HG02973 (cell line): ENCODE measurements around the gene EHD4.

Experiments
- ATAC-seq: cut with Tn5 transposase; IDR thresholded peaks from one replicate; pipeline ENCODE4 v1.9.1; 2021; ENCODE audit warnings: moderate library complexity; ENCODE audit not compliant: unreplicated experiment

The EHD4 gene

DNA sequence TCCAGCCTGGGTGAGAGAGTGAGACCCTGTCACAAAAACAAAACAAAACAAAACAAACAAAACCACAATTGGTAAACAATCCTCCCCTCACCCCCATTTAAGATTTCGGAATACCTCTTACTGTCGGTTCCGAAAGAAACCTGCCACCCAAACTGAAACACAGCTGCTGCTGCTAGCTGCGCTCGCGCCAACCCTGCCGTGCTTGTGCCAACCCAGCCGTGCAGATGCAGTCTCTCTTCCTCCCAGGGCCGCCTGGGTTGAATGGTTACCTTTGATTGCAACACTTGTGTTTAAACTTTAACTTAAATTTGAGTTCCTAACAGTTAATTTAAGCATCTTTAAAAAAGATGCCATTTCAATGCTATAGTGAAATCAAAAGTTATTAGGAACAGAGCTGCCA is 50.0 kb downstream of the EHD4 start:
- no peak for ATAC-seq

DNA sequence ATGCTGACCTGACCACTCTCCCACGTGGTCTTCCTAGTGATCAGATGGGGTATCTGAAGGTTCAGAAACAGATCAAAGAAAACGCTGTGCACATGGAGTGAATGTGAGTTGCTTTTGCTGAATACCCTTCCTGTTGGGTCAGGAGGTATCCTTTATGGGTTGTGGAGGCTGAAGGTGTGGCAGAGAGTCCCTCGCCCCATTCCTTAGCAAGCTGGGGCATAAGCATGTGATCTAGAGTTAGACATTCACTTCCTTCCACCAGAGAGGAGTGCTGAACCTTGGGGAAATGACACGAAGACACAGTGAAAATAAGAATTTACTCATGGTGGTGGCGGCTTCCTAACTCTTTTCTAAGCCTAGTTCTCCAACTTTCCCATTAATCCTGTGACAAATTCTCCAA is 50.7 kb downstream of the EHD4 start:
- no peak for ATAC-seq

DNA sequence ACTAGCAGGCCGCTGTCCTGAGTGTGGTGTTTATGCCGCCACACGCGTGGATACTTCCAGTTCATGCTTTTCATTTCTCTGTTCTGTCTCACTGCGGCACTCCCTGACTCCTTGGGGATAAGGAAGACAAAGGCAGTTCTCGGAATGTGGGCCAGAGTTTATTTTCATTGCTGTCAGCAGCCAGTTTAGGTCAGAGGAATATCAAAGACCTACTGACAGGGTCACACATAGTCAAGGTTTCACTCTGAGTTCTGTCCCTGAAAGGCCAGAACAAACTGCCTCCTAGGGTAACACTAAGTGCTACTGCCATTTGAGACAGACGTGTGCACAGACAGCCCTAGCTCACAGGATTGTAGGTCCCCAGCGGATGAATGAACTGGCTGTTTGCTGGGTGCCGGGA is 51.2 kb downstream of the EHD4 start:
- no peak for ATAC-seq

- no peak for ATAC-seq
Measured at GRCh38 chr15:41919954-41920538, 52.3 kb downstream of the EHD4 start.

DNA sequence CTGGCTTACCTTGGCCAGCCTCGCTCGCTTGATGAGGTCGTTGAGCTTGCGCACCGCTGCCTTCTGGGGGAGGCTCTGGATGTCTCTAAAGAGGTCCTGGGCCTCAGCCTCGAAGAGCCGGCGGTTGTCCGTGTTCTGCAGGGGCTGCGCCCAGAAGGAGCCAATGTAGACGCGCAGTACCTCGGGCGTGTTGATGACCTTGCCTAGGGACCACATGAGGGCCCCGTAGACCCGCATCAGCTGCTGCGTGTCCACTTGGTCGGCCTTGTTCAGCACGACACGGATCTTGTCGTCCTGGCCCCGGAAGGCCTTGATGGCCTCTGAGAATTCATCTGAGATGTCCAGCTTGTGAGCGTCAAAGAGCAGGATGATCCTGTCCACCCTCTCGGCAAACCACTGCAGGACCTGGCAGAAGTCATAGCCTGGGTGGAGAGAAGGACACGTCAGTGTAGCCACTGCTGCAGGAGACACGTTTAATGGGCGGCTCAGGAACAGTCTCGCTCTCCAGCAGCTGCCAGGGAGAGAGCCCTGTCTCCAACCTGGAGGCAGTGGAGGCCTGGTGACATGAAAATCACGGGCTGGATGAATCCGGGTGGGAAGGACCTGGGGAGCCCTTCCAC is 53.0 kb downstream of the EHD4 start:
- ATAC-seq = no peak

- ATAC-seq = no peak
Measured at GRCh38 chr15:41918506-41919126, 53.7 kb downstream of the EHD4 start.

DNA sequence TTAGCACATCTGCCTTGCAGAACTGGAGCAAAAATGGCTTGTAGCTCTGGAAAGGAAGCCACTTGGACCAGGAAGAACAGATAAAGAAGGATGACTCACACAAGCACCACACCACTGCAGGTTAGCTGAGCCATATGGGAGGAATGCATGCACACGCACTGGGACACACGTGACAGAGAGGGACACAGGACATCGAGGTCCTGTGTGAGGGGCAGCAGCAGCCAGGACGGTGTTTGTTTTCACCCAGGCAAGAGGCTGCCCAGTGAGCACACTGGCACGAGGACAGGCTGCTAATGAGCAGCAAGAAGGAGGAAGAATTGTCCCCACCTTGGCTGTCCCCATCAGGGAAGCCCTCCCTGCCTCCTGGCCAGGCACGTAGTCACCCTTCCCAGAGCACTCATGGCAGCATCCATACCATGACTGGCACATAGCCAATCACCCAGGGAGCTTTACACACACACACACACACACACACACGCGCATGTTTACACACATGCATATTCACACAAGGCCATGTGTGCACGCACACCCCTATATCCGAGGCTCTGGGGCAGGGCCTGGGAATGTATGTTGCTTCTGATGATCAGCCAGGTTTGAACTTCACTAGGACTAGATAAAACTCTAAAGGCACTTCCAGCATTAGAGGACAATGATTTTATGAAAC is 54.5 kb downstream of the EHD4 start:
- ATAC-seq = no peak

- no peak for ATAC-seq
Measured at GRCh38 chr15:41915255-41915994, 56.9 kb downstream of the EHD4 start.

GRCh38 chr15:41914411-41914810 is 57.9 kb downstream of the EHD4 start:
- ATAC-seq = no peak

- ATAC-seq = no peak
Measured at GRCh38 chr15:41913256-41913655, 59.1 kb downstream of the EHD4 start.

DNA sequence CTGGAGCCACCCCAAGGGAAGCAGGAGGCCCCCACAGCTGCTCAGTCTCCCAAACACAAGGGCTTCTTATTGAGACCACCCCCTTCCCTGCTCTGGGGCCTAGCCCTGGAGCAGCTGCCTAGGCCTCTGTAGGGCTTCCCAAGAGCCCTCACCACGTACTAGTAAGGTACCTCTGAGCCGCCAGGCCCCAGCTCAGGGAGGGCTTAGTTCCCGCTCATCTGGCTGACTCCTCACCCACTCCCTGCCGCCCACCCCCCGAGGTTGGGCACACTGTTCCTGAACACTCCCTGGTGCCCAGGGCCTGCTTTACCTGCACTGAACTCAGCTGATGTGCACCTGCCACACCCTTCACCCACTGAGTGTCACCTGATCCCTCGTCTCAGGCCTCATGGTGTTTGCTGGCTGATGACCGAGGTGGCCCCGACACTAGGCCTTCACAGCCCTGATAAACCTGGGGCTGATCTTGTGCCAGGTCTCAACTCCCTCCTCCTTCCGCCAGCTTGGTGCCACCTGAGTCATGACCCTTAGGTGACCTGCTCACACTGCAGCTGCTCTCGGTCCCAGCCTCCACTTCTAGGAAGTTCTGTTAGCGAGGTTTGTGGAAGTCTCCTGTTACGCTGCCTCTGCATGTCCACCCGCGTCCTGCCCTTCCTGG is 60.5 kb downstream of the EHD4 start:
- no peak for ATAC-seq

DNA sequence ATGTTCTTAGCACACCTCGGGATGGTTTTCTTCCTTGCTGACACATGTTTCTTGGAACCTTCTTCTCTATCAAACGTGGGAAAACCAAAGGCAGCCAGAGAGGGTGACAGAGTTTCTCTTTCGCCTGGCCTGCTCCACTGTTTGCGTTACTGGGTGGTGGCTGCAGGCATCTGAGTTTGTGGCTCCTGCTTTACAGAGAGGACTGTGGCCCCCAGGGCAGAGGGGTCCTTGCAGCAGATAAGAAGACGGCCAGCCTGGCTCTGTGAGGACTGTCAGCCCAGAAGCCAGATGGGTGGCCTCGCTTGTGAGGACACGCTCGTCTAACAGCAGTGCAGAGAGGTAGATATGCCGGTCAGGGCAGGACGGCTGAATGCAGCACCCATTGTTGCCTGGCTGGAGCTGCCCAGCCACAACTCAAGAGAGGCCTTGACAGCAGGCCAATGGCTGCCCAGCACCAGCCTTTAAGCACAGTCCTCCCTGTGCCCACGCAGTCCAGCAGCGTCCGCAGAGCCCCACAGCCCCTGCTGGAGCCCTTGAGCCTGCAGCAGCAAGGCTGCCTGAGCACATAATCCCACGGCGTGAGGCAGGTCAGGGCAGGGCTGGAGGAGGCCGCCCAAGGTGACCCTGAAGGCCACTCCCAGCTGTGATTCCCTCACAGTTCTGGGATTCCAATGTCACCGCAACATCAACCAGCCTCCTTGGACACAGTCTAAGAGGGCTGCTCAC is 63.5 kb downstream of the EHD4 start:
- ATAC-seq = no peak

- ATAC-seq = no peak
Measured at GRCh38 chr15:41907141-41907540, 65.2 kb downstream of the EHD4 start.

- no peak for ATAC-seq
Measured at GRCh38 chr15:41906608-41907007, 65.7 kb downstream of the EHD4 start.

DNA sequence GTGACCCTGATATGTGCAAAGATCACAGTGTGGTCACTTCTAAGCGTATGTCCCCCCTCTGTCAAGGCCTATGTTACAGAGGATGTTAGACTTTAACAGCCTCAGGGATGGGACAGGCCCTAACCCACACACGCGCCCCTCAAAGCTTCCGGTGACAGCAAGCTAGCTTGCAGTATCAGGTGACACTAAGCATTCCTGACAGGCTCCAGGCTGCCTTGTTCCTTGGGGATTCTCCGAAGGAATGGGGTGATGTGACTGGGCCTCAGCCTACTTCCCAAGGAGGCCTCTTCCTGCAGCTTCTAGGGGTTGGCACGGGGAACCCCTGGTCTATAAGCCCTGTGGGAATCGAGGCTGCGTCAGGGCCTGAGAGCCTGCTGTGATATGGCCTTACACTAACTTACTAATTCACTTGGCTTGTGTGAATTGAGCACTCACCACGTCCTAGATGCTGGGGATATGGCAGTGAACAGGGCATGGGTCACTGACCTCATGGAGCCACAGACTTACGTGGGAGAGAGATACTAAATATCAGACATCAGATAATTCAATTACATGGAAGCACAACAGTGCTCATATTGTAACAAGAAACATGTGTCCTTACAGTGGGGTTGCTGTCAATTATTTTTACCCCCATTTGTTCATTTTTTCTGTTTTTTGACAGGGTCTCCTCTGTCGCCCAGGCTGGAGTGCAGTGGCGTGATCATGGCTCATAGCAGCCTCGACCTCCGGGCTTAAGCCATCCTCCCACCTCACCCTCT is 67.1 kb downstream of the EHD4 start:
- no peak for ATAC-seq

- no peak for ATAC-seq
Measured at GRCh38 chr15:41904541-41905005, 67.8 kb downstream of the EHD4 start.

DNA sequence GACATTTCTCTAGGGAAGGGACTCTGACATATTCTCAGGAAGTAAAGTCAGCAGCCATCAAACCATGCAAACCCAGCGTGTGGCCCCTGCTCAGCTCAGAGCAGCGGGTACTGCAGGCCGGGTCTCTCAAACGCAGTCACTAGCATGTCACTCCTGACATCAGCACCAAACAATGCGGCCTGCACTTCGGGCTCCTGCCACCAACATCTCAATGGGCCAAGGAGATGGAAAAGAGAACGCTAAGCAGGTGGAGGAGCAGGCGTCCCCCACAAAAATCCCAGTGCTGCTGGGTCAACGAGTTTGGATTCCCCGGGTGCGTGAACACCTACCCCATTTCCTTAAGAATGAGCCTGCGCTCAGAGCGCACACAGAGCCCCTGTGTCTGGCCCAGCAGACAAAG is 68.6 kb downstream of the EHD4 start:
- no peak for ATAC-seq

DNA sequence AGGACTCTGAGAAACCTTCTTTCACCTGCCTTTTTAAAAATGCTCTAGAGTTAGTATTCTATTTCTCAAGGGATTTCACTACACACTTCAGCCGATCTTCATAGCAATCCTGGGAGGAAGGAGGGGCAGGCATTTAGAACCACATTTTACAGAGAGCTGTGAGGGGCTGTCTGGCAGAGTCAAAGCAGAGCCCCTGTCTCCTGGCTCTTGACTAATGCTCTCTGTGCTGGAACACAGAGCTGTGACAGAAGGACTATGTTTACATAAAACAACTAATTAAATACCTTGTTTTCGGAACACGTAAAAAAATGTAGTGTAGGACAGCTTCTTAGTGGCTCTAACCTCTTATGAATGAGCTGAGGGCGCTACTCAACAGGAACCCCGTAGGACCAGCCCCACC is 70.9 kb downstream of the EHD4 start:
- no peak for ATAC-seq
